Fibroblast of lung (primary cell): ENCODE results near the gene TSPYL2. TPM values are rescaled to one million over a fixed set of nuclear protein-coding genes. Genes with fewer than 3 reads are reported as not detected.

Experiments
- DNase-seq, 2 donors: peaks; one replicate each; pipeline versions ENCODE4 v3.0.0 to v3.0.0-alpha.2; 2010; ENCODE audit warnings: low read depth in 2 of 2
- H2AFZ ChIP-seq: 2 replicates; pipeline ENCODE4 v1.5.1; 2012; ENCODE audit warnings: low read length, control low read depth, inconsistent platforms
- H3K27ac ChIP-seq: 2 replicates; pipeline ENCODE4 v1.5.1; 2011; ENCODE audit warnings: low read length, control low read depth; ENCODE audit not compliant: insufficient read depth
- H3K27me3 ChIP-seq: 2 replicates; pipeline ENCODE4 v1.5.1; 2011; ENCODE audit warnings: mild to moderate bottlenecking, low read length; ENCODE audit not compliant: control insufficient read depth, insufficient read depth
- H3K36me3 ChIP-seq: 2 replicates; pipeline ENCODE4 v1.5.1; 2011; ENCODE audit warnings: low read length; ENCODE audit not compliant: control insufficient read depth, insufficient read depth
- H3K4me1 ChIP-seq: 2 replicates; pipeline ENCODE4 v1.5.1; 2011; ENCODE audit warnings: low read length; ENCODE audit not compliant: control insufficient read depth, insufficient read depth; ENCODE audit errors: extremely low read depth
- H3K4me2 ChIP-seq: 2 replicates; pipeline ENCODE4 v1.5.1; 2011; ENCODE audit warnings: low read length, control low read depth; ENCODE audit not compliant: insufficient read depth; ENCODE audit errors: extremely low read depth
- H3K4me3 ChIP-seq, 4 experiments: fragments of 200-600 bp in 1 of 4; sonication (generic) in 1 of 4; replicated peaks in 1 of 4; 2 replicates each; pipeline ENCODE4 v1.5.1; 2011 to 2016; ENCODE audit warnings: low read length in 4 of 4, low read depth in 3 of 4, mild to moderate bottlenecking in 3 of 4, control low read depth in 2 of 4, inconsistent platforms in 1 of 4, mixed read lengths in 1 of 4; ENCODE audit not compliant: insufficient read depth in 1 of 4; ENCODE audit errors: control extremely low read depth in 1 of 4
- H3K79me2 ChIP-seq: 2 replicates; pipeline ENCODE4 v1.5.1; 2012; ENCODE audit warnings: mild to moderate bottlenecking, low read length, inconsistent platforms; ENCODE audit not compliant: control insufficient read depth, insufficient read depth
- H3K9ac ChIP-seq: 2 replicates; pipeline ENCODE4 v1.5.1; 2011; ENCODE audit warnings: mild to moderate bottlenecking, low read length, control low read depth; ENCODE audit not compliant: insufficient read depth
- H3K9me3 ChIP-seq: 2 replicates; pipeline ENCODE4 v1.5.1; 2012; ENCODE audit warnings: low read depth, low read length; ENCODE audit not compliant: control insufficient read depth, insufficient read depth
- H4K20me1 ChIP-seq: 2 replicates; pipeline ENCODE4 v1.5.1; 2011; ENCODE audit warnings: low read length; ENCODE audit not compliant: control insufficient read depth, insufficient read depth; ENCODE audit errors: extremely low read depth
- CTCF ChIP-seq, 2 donors: IDR thresholded peaks in 1 of 2; conservative IDR thresholded peaks in 1 of 2; 1 replicate in 1 of 2; 2 replicates in 1 of 2; pipeline ENCODE4 v1.5.1; 2011 to 2012; ENCODE audit warnings: low read length in 2 of 2, control low read depth in 1 of 2, inconsistent platforms in 1 of 2, low read depth in 1 of 2, mild to moderate bottlenecking in 1 of 2
- EZH2 ChIP-seq: IDR thresholded peaks from 2 replicates; pipeline ENCODE4 v1.5.1; 2012; ENCODE audit warnings: low read length, control low read depth, mild to moderate bottlenecking; ENCODE audit errors: missing control alignments
- polyA plus RNA-seq, 2 donors: library from polyadenylated mRNA; depleted of rRNA in 1 of 2; stranded (reverse) in 1 of 2; unstranded in 1 of 2; fragments of >200 nt; gene quantifications; 2 replicates each; pipeline ENCODE4 v1.2.1, GENCODE V29; 2011 to 2012; ENCODE audit warnings: missing spikeins in 1 of 2
- total RNA-seq: library from RNA; depleted of rRNA; stranded (reverse); fragments of >200 nt; gene quantifications from 2 replicates; pipeline ENCODE4 v1.2.1, GENCODE V29; 2014

TSPYL2 gene
- total and polyA plus RNA-seq, 2 donors (not counting 1 experiment from before 2014, with no cell fraction given) = 10.2 to 21.0 TPM

DNA sequence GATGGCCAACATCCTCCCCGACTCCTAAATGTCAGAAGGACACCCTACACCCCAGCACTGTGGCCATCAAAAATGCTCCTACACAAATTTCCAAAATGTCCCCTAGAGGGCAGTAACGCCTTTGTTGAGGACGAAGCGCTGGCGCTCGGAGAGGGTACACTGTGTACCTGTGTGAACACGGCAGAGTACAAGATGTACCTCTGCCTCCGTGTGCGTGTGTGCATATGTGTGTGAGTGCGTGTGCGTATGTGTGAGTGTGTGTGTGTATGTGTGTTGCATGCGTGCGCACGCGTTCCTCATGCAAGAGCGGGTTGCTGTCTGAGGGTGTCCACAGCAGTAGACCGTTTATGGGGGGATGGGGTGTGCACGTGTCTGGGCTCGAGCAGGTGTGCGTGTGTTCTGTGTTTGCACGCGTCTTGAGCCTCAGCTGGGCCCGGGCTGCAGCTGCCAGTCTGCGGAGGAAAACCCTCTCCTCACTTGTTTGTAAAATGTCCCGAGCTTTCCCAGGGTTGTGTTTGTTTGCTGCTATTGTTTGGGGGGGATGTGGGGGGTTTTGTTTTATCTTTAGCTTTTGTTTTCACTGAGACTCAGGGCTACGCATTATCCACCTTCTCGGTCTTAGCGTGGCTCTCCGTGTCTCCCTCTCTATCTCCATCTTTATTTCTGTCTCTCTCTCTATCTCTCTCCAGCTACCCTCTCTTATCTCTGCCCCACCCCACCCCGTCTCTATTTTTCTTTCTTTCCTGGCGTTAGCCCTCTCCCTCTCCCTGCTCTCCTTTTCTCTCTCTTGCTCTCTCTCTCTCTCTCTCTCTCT is 10.4 kb upstream of the TSPYL2 start:
- H3K4me1 ChIP-seq = peaks cover 3% of the 10 kb centered on the region
- no peaks in the 10 kb centered on the region for H4K20me1 ChIP-seq
- DNase-seq = peak; percentile 41 to 63
- H3K4me3 ChIP-seq = peak overlapping the region in 3 of 4 experiments; percentile 29 to 39 (median 34)
- H3K4me2 ChIP-seq = peak overlapping the region; percentile 68
- H2AFZ ChIP-seq = peak overlapping the region; percentile 53
- no peak for TF ChIP-seq EZH2
- TF ChIP-seq CTCF (conservative IDR thresholded peaks at IDR 0.05 in 1 of 2, IDR thresholded peaks at IDR 0.05 in 1 of 2; ENCODE audit: low read depth in 1 of 2, low read length in 2 of 2) = peak; percentile 48 to 58
- H3K79me2 ChIP-seq = no peaks in the 10 kb centered on the region
- H3K9me3 ChIP-seq = no peaks in the 10 kb centered on the region
- H3K9ac ChIP-seq = no peak overlapping the region
- H3K27me3 ChIP-seq = no peaks in the 10 kb centered on the region
- H3K27ac ChIP-seq = no peak overlapping the region
- H3K36me3 ChIP-seq = peaks cover 3% of the 10 kb centered on the region

- no peak overlapping the region for H3K4me3 ChIP-seq
- H3K27me3 ChIP-seq = no peaks in the 10 kb centered on the region
- H3K79me2 ChIP-seq = no peaks in the 10 kb centered on the region
- no peak overlapping the region for H3K9ac ChIP-seq
- DNase-seq = no peak
- TF ChIP-seq CTCF (conservative IDR thresholded peaks at IDR 0.05 in 1 of 2, IDR thresholded peaks at IDR 0.05 in 1 of 2; ENCODE audit: low read depth in 1 of 2, low read length in 2 of 2) (no peak), EZH2 (no peak)
- no peaks in the 10 kb centered on the region for H4K20me1 ChIP-seq
- no peak overlapping the region for H3K27ac ChIP-seq
- no peak overlapping the region for H2AFZ ChIP-seq
- peaks cover 3% of the 10 kb centered on the region for H3K4me1 ChIP-seq
- peaks cover 3% of the 10 kb centered on the region for H3K36me3 ChIP-seq
- no peaks in the 10 kb centered on the region for H3K9me3 ChIP-seq
- peak overlapping the region; percentile 44 for H3K4me2 ChIP-seq
Observed at GRCh38 chrX:53072418-53073114, 9.6 kb upstream of the TSPYL2 start.

GRCh38 chrX:53073115-53073586 is 9.0 kb upstream of the TSPYL2 start:
- Histone ChIP-seq H3K36me3 (peaks cover 3% of the 10 kb centered on the region), H3K4me2 (no peak overlapping the region), H3K27ac (no peak overlapping the region), H3K4me1 (peaks cover 3% of the 10 kb centered on the region), H3K79me2 (no peaks in the 10 kb centered on the region), H3K9me3 (no peaks in the 10 kb centered on the region), H2AFZ (no peak overlapping the region), H3K4me3 (no peak overlapping the region), H3K9ac (no peak overlapping the region), H4K20me1 (no peaks in the 10 kb centered on the region), H3K27me3 (no peaks in the 10 kb centered on the region)
- no peak for DNase-seq
- TF ChIP-seq CTCF (conservative IDR thresholded peaks at IDR 0.05 in 1 of 2, IDR thresholded peaks at IDR 0.05 in 1 of 2; ENCODE audit: low read depth in 1 of 2, low read length in 2 of 2) = no peak
- no peak for TF ChIP-seq EZH2
